B cell (primary cell): ENCODE measurements around the gene NUP42.
"Not testable (repeated sequence)": the region's sequence is repeated elsewhere in the genome, so short reads cannot be mapped to it uniquely, and the experiment has no call there.

Experiments
- CTCF ChIP-seq: fragments of 200-600 bp; IDR thresholded peaks from one replicate; pipeline ENCODE4 v1.8.0; 2022; ENCODE audit warnings: antibody characterized with exemption, mild to moderate bottlenecking
- EZH2 ChIP-seq: IDR thresholded peaks from 2 replicates; pipeline ENCODE4 v1.6.1; 2012; ENCODE audit warnings: borderline replicate concordance, low read depth, mild to moderate bottlenecking, moderate library complexity, low read length; ENCODE audit not compliant: insufficient read depth, poor library complexity, severe bottlenecking

GRCh38 chr7:23224364-23224763 lies 42.5 kb downstream of the NUP42 start:
- not testable (repeated sequence) for TF ChIP-seq CTCF, EZH2
